GM12878 (cell line): ENCODE data around the gene GKAP1. TPM values are rescaled to one million over a fixed set of nuclear protein-coding genes. Genes with fewer than 3 reads are reported as not detected.
"Not testable (repeated sequence)": the region's sequence is repeated elsewhere in the genome, so short reads cannot be mapped to it uniquely, and the experiment has no call there.

Source experiments
- ATAC-seq: fragments of 200-7000 bp; cut with Tn5 transposase; 3 replicates; pipeline ENCODE4 v1.9.1; 2020; ENCODE audit warnings: mild to moderate bottlenecking, moderate library complexity
- BruUV-seq: library from RNA; stranded (reverse); fragments of 400-500 nt; replicated peaks from 2 replicates; lab custom pipeline; 2021; lab: Mats Ljungman, UMichigan
- CTCF ChIA-PET: fragments of 300-600 bp; sonication (Branson Sonifier 250); formaldehyde crosslinking; extraction: SDS; loops from one replicate; lab custom pipeline; 2021; ENCODE audit warnings: inconsistent platforms; lab: Yijun Ruan, JAX
- POLR2A ChIA-PET: fragments of 350-600 bp; formaldehyde crosslinking; extraction: SDS; loops from one replicate; lab custom pipeline; 2021; ENCODE audit warnings: inconsistent platforms; lab: Charles Lee
- RAD21 ChIA-PET: fragments of 300-600 bp; sonication (Branson Sonifier 250); formaldehyde crosslinking; loops from one replicate; lab custom pipeline; 2023; ENCODE audit warnings: antibody characterized with exemption; ENCODE audit not compliant: unreplicated experiment; lab: Charles Lee
- SMC1A ChIA-PET: fragments of 300-600 bp; sonication (Branson Sonifier 250); formaldehyde crosslinking; loops from one replicate; lab custom pipeline; 2023; ENCODE audit not compliant: unreplicated experiment, uncharacterized antibody; lab: Charles Lee
- DNase-seq: peaks from one replicate; pipeline ENCODE4 v3.0.0-alpha.2; 2011; ENCODE audit warnings: low read depth, low spot score
- FAIRE-seq: peaks from 3 replicates; lab custom pipeline; 2011; peaks lifted over from hg19 to GRCh38; lab: Jason Lieb, UNC
- H2AFZ ChIP-seq: 2 replicates; pipeline ENCODE4 v1.6.0; 2011; ENCODE audit warnings: low read depth, low read length, control low read depth; ENCODE audit not compliant: control insufficient read depth
- H3K27ac ChIP-seq: 2 replicates; pipeline ENCODE4 v1.5.1; 2011; ENCODE audit warnings: control low read depth; ENCODE audit not compliant: control insufficient read depth, insufficient read depth
- H3K27me3 ChIP-seq, 2 experiments: replicated peaks in 1 of 2; 2 replicates each; pipeline versions ENCODE4 v1.6.0 to v1.6.1; 2011; ENCODE audit warnings: low read length in 1 of 2; ENCODE audit not compliant: control insufficient read depth in 2 of 2, insufficient read depth in 2 of 2
- H3K36me3 ChIP-seq, 2 experiments: 2 replicates each; pipeline ENCODE4 v1.5.1; 2011; ENCODE audit warnings: low read length in 1 of 2; ENCODE audit not compliant: control insufficient read depth in 2 of 2, insufficient read depth in 2 of 2
- H3K4me1 ChIP-seq: 2 replicates; pipeline ENCODE4 v1.6.1; 2011; ENCODE audit warnings: mild to moderate bottlenecking, low read length, moderate library complexity, mixed read lengths; ENCODE audit not compliant: control insufficient read depth, insufficient read depth
- H3K4me2 ChIP-seq: 2 replicates; pipeline ENCODE4 v1.6.0; 2011; ENCODE audit warnings: control low read depth; ENCODE audit not compliant: control insufficient read depth, insufficient read depth
- H3K4me3 ChIP-seq: fragments of 200-600 bp; sonication (generic); 2 replicates; pipeline ENCODE4 v1.5.1; 2016
- H3K79me2 ChIP-seq: 2 replicates; pipeline ENCODE4 v1.6.0; 2011; ENCODE audit warnings: low read length; ENCODE audit not compliant: control insufficient read depth, insufficient read depth
- H3K9ac ChIP-seq: 2 replicates; pipeline ENCODE4 v1.8.0; 2011; ENCODE audit warnings: low read length, control low read depth, mixed read lengths; ENCODE audit not compliant: control insufficient read depth, insufficient read depth
- H3K9me3 ChIP-seq: replicated peaks from 3 replicates; pipeline ENCODE4 v1.5.1; 2011; ENCODE audit warnings: mild to moderate bottlenecking, low read length; ENCODE audit not compliant: control insufficient read depth, insufficient read depth
- H4K20me1 ChIP-seq: 2 replicates; pipeline ENCODE4 v1.6.0; 2011; ENCODE audit not compliant: control insufficient read depth, insufficient read depth
- BCL3 ChIP-seq: IDR thresholded peaks from 2 replicates; pipeline ENCODE4 v1.6.1; 2011; ENCODE audit warnings: borderline replicate concordance, low read depth, mild to moderate bottlenecking, moderate library complexity, low read length; ENCODE audit not compliant: insufficient read depth, poor library complexity, severe bottlenecking
- HCFC1 ChIP-seq: fragments of 150-350 bp; IDR thresholded peaks from 2 replicates; pipeline ENCODE4 v1.6.1; 2014; ENCODE audit warnings: low read length
- LARP7 ChIP-seq: fragments of 450-650 bp; IDR thresholded peaks from 2 replicates; pipeline ENCODE4 v1.6.1; 2017; ENCODE audit warnings: mild to moderate bottlenecking
- MLLT1 ChIP-seq: fragments of 450-650 bp; IDR thresholded peaks from 2 replicates; pipeline ENCODE4 v1.6.1; 2016; ENCODE audit warnings: mild to moderate bottlenecking
- NR2F1 ChIP-seq: fragments of 450-650 bp; conservative IDR thresholded peaks from 2 replicates; pipeline ENCODE4 v1.6.1; 2017; ENCODE audit warnings: mild to moderate bottlenecking
- NRF1 ChIP-seq: conservative IDR thresholded peaks from 2 replicates; pipeline ENCODE4 v1.6.1; 2011; ENCODE audit warnings: mild to moderate bottlenecking, low read depth, low read length, improper control_type of control experiment
- RUNX3 ChIP-seq: IDR thresholded peaks from 2 replicates; pipeline ENCODE4 v1.6.1; 2012; ENCODE audit warnings: low read length, inconsistent platforms
- SIN3A ChIP-seq: IDR thresholded peaks from 2 replicates; pipeline ENCODE4 v1.6.1; 2012; ENCODE audit warnings: low read depth, low read length, improper control_type of control experiment
- SP1 ChIP-seq: IDR thresholded peaks from one replicate; pipeline ENCODE4 v1.6.1; 2011; ENCODE audit warnings: low read depth, low read length
- USF1 ChIP-seq: IDR thresholded peaks from 2 replicates; pipeline ENCODE4 v1.6.1; 2011; ENCODE audit warnings: borderline replicate concordance, low read depth, mild to moderate bottlenecking, moderate library complexity, mixed read lengths, low read length; ENCODE audit not compliant: insufficient read depth; ENCODE audit errors: extremely low read length
- ZNF274 ChIP-seq: IDR thresholded peaks from one replicate; pipeline ENCODE4 v1.8.0; 2011; ENCODE audit not compliant: insufficient read length, insufficient read depth
- WGBS: methylation state at CpG from one replicate; pipeline ENCODE4 v1.1.6; 2016; ENCODE audit warnings: low lambda C conversion rate; ENCODE audit not compliant: insufficient replicate concordance, insufficient coverage; ENCODE audit errors: missing lambda C conversion rate; 5-methylcytosine and 5-hydroxymethylcytosine counted together
- in situ Hi-C: fragments of 300-500 bp; cut with MboI; formaldehyde crosslinking; loops from 9 replicates; pipeline ENCODE4 v1.14.3; 2018; ENCODE audit warnings: mixed read lengths
- intact Hi-C: fragments of 100-400 bp; cut with micrococcal nuclease; formaldehyde crosslinking; loops from one replicate; pipeline ENCODE4 v1.14.2; 2022; ENCODE audit not compliant: unreplicated experiment
- polyA plus RNA-seq, 11 experiments: library from polyadenylated mRNA; depleted of rRNA in 4 of 11; unstranded in 6 of 11; stranded (reverse) in 5 of 11; fragments of >200 nt; fragmentation: Nextera tagmentation in 4 of 11; fragmentation: Illumina TruSeq in 1 of 11; extraction: Ambion mirVana in 4 of 11; extraction: Trizol in 1 of 11; gene quantifications; 1 replicate in 1 of 11; 2 replicates in 10 of 11; pipeline versions ENCODE4 v1.2.1 to v1.2.3, GENCODE V29; 2011 to 2016; ENCODE audit warnings: inconsistent platforms in 2 of 11, missing spikeins in 2 of 11, low read depth in 1 of 11
- total RNA-seq, 4 experiments: library from RNA; depleted of rRNA in 3 of 4; stranded (reverse); fragments of >200 nt in 3 of 4; fragmentation: Illumina TruSeq in 1 of 4; extraction: Trizol in 1 of 4; gene quantifications; 2 replicates each; pipeline versions ENCODE4 v1.2.1 to v1.2.3, GENCODE V29; 2013 to 2021

The GKAP1 gene
- total and polyA plus RNA-seq, 10 of the 15 experiments (the other 5 are each of a cell fraction or from before 2014, with no cell fraction given): 0.92 to 5.1 (median 2.7) TPM

GRCh38 chr9:83706676-83707517 lies 110.7 kb downstream of the GKAP1 start (continued):
- TF ChIP-seq LARP7 (no peak; the same call in none of the 2 replicates), SIN3A (no peak), NRF1 (no peak), USF1 (no peak), ZNF274 (no peak), SP1 (no peak), HCFC1 (no peak), BCL3 (no peak)

- POLR2A ChIA-PET: interaction anchor here (0.6 to 0.7 kb wide), 3 partner anchors 22 to 1287 kb away, joined by 3 to 8 read pairs (median 5); no protein-coding TSS in a partner anchor
- H3K79me2 ChIP-seq: peaks cover 76% of the 10 kb centered on the region
- peak; percentile 27; the same call in 1 of the 2 replicates for TF ChIP-seq MLLT1
- TF ChIP-seq RUNX3: peak; percentile 27; the same call in 1 of the 2 replicates
- peak; percentile 66; the same call in 1 of the 2 replicates for TF ChIP-seq NR2F1
- TF ChIP-seq, all 136 proteins: peak for 3; not testable (repeated sequence) for 133
- in situ Hi-C loops, H3K9me3 ChIP-seq, H2AFZ ChIP-seq, ATAC-seq, BruUV-seq, H3K27me3 ChIP-seq, H4K20me1 ChIP-seq, FAIRE-seq, H3K4me1 ChIP-seq, DNase-seq, H3K36me3 ChIP-seq, H3K9ac ChIP-seq: not testable (repeated sequence)
- Histone ChIP-seq H3K4me2 (peak overlapping the region; percentile 39), H3K4me3 (peak overlapping the region; percentile 90), H3K27ac (peak overlapping the region; percentile 29)
- RAD21 ChIA-PET: interaction anchor here (0.5 kb wide), 1 partner anchor 41 kb away, joined by 3 read pairs; no protein-coding TSS in a partner anchor
- intact Hi-C loops: loop anchor here (5.0 kb wide), 2 partner anchors 217 to 277 kb away; partner anchors contain the start of genes HNRNPK, KIF27 and RMI1
- WGBS: 4% methylated on average over 9 of the region's 12 CpGs
- SMC1A ChIA-PET: interaction anchor here (1.1 to 1.3 kb wide), 2 partner anchors 10 to 13 kb away, joined by 3 to 5 read pairs; no protein-coding TSS in a partner anchor
- CTCF ChIA-PET: interaction anchor here (1.8 kb wide), 1 partner anchor 9 kb away, joined by 5 read pairs; no protein-coding TSS in a partner anchor
Measured at GRCh38 chr9:83705219-83705651, 112.3 kb downstream of the GKAP1 start.
